CD14-positive monocyte (primary cell): ENCODE results near the gene FAM168A. TPM values are rescaled to one million over a fixed set of nuclear protein-coding genes. Genes with fewer than 3 reads are reported as not detected.
"Not testable (repeated sequence)": the region's sequence is repeated elsewhere in the genome, so short reads cannot be mapped to it uniquely, and the experiment has no call there.

Experiments used
- DNase-seq, 3 donors: peaks; one replicate each; pipeline ENCODE4 v3.0.0-alpha.2; 2011 to 2022
- H2AFZ ChIP-seq: 2 replicates; pipeline ENCODE4 v1.6.0; 2012; ENCODE audit warnings: mild to moderate bottlenecking, low read depth, low read length, inconsistent platforms; ENCODE audit not compliant: insufficient read depth, poor library complexity, severe bottlenecking
- H3K27ac ChIP-seq, 2 donors: 1 replicate in 1 of 2; 2 replicates in 1 of 2; pipeline ENCODE4 v1.5.1; 2012 to 2013; ENCODE audit warnings: low read length in 2 of 2, control low read depth in 1 of 2, inconsistent platforms in 1 of 2, low read depth in 1 of 2, mild to moderate bottlenecking in 1 of 2
- H3K27me3 ChIP-seq, 2 donors: one replicate each; pipeline versions ENCODE4 v1.6.0 to v1.6.1; 2011 to 2013; ENCODE audit warnings: low read length in 2 of 2; ENCODE audit not compliant: control insufficient read depth in 2 of 2, insufficient read depth in 2 of 2
- H3K36me3 ChIP-seq, 2 donors: replicated peaks in 1 of 2; 1 replicate in 1 of 2; 2 replicates in 1 of 2; pipeline versions ENCODE4 v1.5.1 to v1.6.1; 2012 to 2013; ENCODE audit warnings: low read length in 2 of 2, control low read depth in 1 of 2, inconsistent platforms in 1 of 2, mild to moderate bottlenecking in 1 of 2; ENCODE audit not compliant: insufficient read depth in 2 of 2, control insufficient read depth in 1 of 2
- H3K4me1 ChIP-seq, 2 donors: 1 replicate in 1 of 2; 2 replicates in 1 of 2; pipeline versions ENCODE4 v1.5.1 to v1.6.1; 2012 to 2013; ENCODE audit warnings: low read length in 2 of 2, control low read depth in 1 of 2, inconsistent platforms in 1 of 2, mild to moderate bottlenecking in 1 of 2, moderate library complexity in 1 of 2; ENCODE audit not compliant: insufficient read depth in 2 of 2, control insufficient read depth in 1 of 2
- H3K4me2 ChIP-seq: replicated peaks from 2 replicates; pipeline ENCODE3; 2012; ENCODE audit warnings: low read length, moderate library complexity, mild to moderate bottlenecking; ENCODE audit not compliant: poor library complexity, severe bottlenecking; ENCODE audit errors: extremely low read depth
- H3K4me3 ChIP-seq, 3 experiments: fragments of 200-600 bp in 1 of 3; sonication (generic) in 1 of 3; replicated peaks in 1 of 3; 1 replicate in 2 of 3; 2 replicates in 1 of 3; pipeline ENCODE4 v1.5.1; 2011 to 2013; ENCODE audit warnings: low read length in 3 of 3, mild to moderate bottlenecking in 3 of 3, control low read depth in 2 of 3, low read depth in 2 of 3, inconsistent platforms in 1 of 3, moderate library complexity in 1 of 3
- H3K79me2 ChIP-seq: 2 replicates; pipeline ENCODE4 v1.6.0; 2012; ENCODE audit warnings: mild to moderate bottlenecking, control low read depth, inconsistent platforms, low read length, moderate library complexity; ENCODE audit not compliant: insufficient read depth
- H3K9ac ChIP-seq: 2 replicates; pipeline ENCODE4 v1.6.0; 2017; ENCODE audit warnings: low read length, mild to moderate bottlenecking; ENCODE audit not compliant: insufficient read depth, poor library complexity, severe bottlenecking
- H3K9me3 ChIP-seq, 2 donors: replicated peaks in 1 of 2; 1 replicate in 1 of 2; 2 replicates in 1 of 2; pipeline versions ENCODE4 v1.5.1 to v1.6.1; 2012 to 2013; ENCODE audit warnings: low read length in 2 of 2, control low read depth in 1 of 2; ENCODE audit not compliant: control insufficient read depth in 1 of 2, insufficient read depth in 1 of 2
- H4K20me1 ChIP-seq: 2 replicates; pipeline ENCODE4 v1.6.0; 2012; ENCODE audit warnings: mild to moderate bottlenecking, low read length, control low read depth, moderate library complexity; ENCODE audit not compliant: insufficient read depth
- H3K27ac Mint-ChIP-seq, 7 donors: one replicate each; pipeline ENCODE4 v1.8.0; 2020; ENCODE audit warnings: mild to moderate bottlenecking in 7 of 7, mixed read lengths in 7 of 7, moderate library complexity in 6 of 7, inconsistent platforms in 2 of 7
- H3K27me3 Mint-ChIP-seq, 3 donors: one replicate each; pipeline ENCODE4 v1.8.0; 2021 to 2022; ENCODE audit warnings: low read depth in 3 of 3, mild to moderate bottlenecking in 3 of 3, mixed read lengths in 3 of 3, moderate library complexity in 3 of 3, inconsistent platforms in 1 of 3
- H3K36me3 Mint-ChIP-seq, 2 donors: one replicate each; pipeline ENCODE4 v1.8.0; 2020; ENCODE audit warnings: mixed read lengths in 2 of 2, inconsistent platforms in 1 of 2, mild to moderate bottlenecking in 1 of 2
- H3K4me1 Mint-ChIP-seq: one replicate; pipeline ENCODE4 v1.8.0; 2020; ENCODE audit warnings: mild to moderate bottlenecking, mixed read lengths
- H3K4me3 Mint-ChIP-seq, 2 donors: one replicate each; pipeline ENCODE4 v1.8.0; 2020; ENCODE audit warnings: mild to moderate bottlenecking in 2 of 2, mixed read lengths in 2 of 2, moderate library complexity in 1 of 2
- H3K9me3 Mint-ChIP-seq, 7 donors: one replicate each; pipeline ENCODE4 v1.8.0; 2020 to 2022; ENCODE audit warnings: mixed read lengths in 7 of 7, mild to moderate bottlenecking in 6 of 7, moderate library complexity in 6 of 7, inconsistent platforms in 2 of 7
- WGBS: methylation state at CpG from one replicate; pipeline ENCODE4 v1.1.5; 2013; ENCODE audit warnings: missing lambda C conversion rate; ENCODE audit not compliant: insufficient coverage; 5-methylcytosine and 5-hydroxymethylcytosine counted together
- intact Hi-C, 2 donors: fragments of 100-400 bp; cut with micrococcal nuclease; formaldehyde crosslinking; loops; one replicate each; pipeline versions ENCODE4 v1.15.0 to v1.15.1; 2023
- polyA plus RNA-seq, 3 donors: library from polyadenylated mRNA; depleted of rRNA in 1 of 3; unstranded in 2 of 3; stranded (reverse) in 1 of 3; fragments of 300-500 nt in 2 of 3; fragments of >200 nt in 1 of 3; fragmentation: Illumina TruSeq in 2 of 3; gene quantifications; 1 replicate in 2 of 3; 2 replicates in 1 of 3; pipeline ENCODE4 v1.2.3, GENCODE V29; 2012 to 2021
- TF ChIP-seq, protein P1 (sequence below): fragments of 200-600 bp; IDR thresholded peaks from one replicate; pipeline ENCODE4 v1.8.0; 2022; ENCODE audit warnings: antibody characterized with exemption, mild to moderate bottlenecking

Gene FAM168A
- polyA plus RNA-seq, 3 donors = 1.4 to 13.3 (median 2.1) TPM

DNA sequence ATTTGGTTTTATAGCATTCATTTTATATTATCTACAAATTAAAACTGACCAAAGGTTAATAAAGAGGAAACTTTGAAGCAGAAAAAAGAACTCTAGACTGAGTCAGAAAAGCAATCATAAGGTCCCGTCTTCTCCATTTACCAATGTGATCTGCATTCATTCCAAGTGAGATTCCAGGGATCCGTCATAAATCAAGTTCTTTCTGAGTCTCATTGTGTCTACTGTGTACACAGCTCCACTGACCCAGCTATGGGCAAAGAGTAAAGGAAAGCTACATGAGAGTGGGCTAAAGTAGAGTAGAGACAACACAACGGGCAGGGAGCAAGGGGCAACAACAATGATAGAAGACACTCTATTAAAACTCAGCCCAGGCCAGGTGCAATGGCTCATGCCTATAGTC is 15.3 kb downstream of the FAM168A start:
- Histone ChIP-seq H4K20me1 (peaks cover 46% of the 10 kb centered on the region), H3K4me2 (no peak overlapping the region), H3K9me3 (peaks cover 0 to 2% of the 10 kb centered on the region in 2 donors), H3K9ac (no peak overlapping the region), H3K27ac (no peak overlapping the region), H3K4me1 (no peaks in the 10 kb centered on the region), H3K36me3 (peaks cover 0 to 18% of the 10 kb centered on the region in 2 donors), H3K27me3 (no peaks in the 10 kb centered on the region), H3K79me2 (peaks cover 24% of the 10 kb centered on the region), H3K4me3 (no peak overlapping the region), H2AFZ (no peak overlapping the region)
- WGBS = no CpG with 5 or more reads among the region's 3 CpGs
- Mint-ChIP-seq H3K9me3 (peaks cover 0 to 4% (median 0%) of the 10 kb centered on the region in 7 donors), H3K27me3 (no peaks in the 10 kb centered on the region), H3K36me3 (peaks cover 22 to 39% of the 10 kb centered on the region in 2 donors), H3K27ac (no peak overlapping the region), H3K4me3 (no peak overlapping the region), H3K4me1 (peaks cover 18% of the 10 kb centered on the region)
- intact Hi-C loops = no loop called here
- TF ChIP-seq, protein P1, sequence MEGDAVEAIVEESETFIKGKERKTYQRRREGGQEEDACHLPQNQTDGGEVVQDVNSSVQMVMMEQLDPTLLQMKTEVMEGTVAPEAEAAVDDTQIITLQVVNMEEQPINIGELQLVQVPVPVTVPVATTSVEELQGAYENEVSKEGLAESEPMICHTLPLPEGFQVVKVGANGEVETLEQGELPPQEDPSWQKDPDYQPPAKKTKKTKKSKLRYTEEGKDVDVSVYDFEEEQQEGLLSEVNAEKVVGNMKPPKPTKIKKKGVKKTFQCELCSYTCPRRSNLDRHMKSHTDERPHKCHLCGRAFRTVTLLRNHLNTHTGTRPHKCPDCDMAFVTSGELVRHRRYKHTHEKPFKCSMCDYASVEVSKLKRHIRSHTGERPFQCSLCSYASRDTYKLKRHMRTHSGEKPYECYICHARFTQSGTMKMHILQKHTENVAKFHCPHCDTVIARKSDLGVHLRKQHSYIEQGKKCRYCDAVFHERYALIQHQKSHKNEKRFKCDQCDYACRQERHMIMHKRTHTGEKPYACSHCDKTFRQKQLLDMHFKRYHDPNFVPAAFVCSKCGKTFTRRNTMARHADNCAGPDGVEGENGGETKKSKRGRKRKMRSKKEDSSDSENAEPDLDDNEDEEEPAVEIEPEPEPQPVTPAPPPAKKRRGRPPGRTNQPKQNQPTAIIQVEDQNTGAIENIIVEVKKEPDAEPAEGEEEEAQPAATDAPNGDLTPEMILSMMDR = no peak
- DNase-seq = no peak

DNA sequence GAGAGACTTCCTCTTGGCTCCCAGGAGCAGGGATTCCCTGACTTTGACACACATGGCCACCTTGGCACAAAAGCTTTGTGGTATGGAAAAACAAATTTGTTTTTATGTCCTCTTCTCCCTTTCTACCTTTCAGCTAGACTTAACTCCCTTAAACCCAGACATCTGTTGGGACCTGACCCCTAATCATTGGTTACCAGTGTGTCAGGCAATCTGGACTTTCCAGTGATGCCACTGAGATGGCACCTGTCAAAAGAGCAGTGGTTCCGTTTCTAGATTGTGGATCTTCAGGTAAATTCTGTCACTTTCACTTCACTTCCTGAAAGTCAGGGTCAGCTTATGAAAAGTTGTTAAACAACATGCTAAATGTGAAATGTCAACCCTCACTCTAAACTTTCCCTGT is 17.2 kb downstream of the FAM168A start:
- H3K4me1 Mint-ChIP-seq = peaks cover 12% of the 10 kb centered on the region
- WGBS = no CpG with 5 or more reads among the region's 1 CpG
- not testable (repeated sequence) for H3K4me2 ChIP-seq

More for the DNA sequence above, 17.2 kb downstream of the FAM168A start:
- intact Hi-C loops, H3K4me1 ChIP-seq, DNase-seq, H3K27me3 ChIP-seq, H3K9me3 Mint-ChIP-seq, H3K9me3 ChIP-seq, H3K4me3 Mint-ChIP-seq, H2AFZ ChIP-seq, H3K9ac ChIP-seq, H3K27me3 Mint-ChIP-seq, H3K27ac ChIP-seq, H3K4me3 ChIP-seq: not testable (repeated sequence)
- Histone ChIP-seq H3K79me2 (peaks cover 26% of the 10 kb centered on the region), H4K20me1 (peaks cover 41% of the 10 kb centered on the region), H3K36me3 (peaks cover 0 to 21% of the 10 kb centered on the region in 2 donors)
- peaks cover 33 to 39% of the 10 kb centered on the region in 2 donors for H3K36me3 Mint-ChIP-seq
- H3K27ac Mint-ChIP-seq = peak overlapping the region in 1 of 7 donors; percentile 27
